Measurements from ENCODE around the gene POLR1C.
"Not testable (repeated sequence)": the region's sequence is repeated elsewhere in the genome, so short reads cannot be mapped to it uniquely, and the experiment has no call there.

The POLR1C gene

DNA sequence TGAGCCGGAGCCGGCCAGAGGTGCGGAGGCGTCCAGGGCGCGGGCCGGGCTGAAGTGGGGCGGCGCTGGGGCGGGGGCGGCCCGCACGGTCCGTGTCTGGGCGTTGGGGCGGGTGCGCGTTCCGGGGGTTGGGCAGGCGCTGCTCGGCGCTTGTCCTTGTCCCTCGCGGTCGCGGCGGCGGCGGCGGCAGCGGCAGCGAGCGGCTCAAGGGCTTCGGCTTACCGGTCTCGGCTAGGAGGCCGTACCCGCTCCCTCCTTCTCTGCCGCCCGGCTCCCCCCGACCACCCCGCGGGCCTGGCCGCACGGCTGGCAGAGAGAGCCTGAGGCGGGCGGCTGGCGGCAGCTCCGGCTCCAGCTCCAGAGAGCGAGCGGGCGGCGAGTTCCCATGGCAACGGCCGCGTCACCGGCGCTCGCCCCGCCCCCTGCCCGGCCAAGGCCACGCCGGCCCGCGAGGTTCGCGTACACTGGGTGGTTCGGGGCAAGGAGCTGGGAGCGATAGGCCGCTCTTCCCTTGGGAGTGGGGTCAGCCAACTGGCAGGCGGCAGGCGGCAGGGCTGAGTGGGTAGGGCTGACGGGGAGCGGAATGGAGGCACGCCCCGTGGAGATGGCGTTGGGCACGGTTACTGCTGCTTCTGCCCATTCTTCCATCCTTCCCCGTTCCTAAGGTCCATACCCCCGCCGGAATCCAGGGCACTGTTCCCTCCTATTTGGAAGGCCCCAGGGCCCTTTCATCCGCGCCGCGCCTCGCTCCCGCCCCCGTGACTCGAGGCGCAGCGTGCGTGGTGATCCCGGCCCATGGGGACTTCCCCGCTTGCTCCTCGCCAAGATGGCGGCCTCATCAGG is 6.7 kb upstream of the POLR1C start, which contains the start of gene LRRC73:
Gene LRRC73, minus strand, starts transcription at position 363 of the 843 bp plus-strand sequence. CDS start 561 bp downstream, outside the sequence.
- DNase-seq (ENCODE audit: low read depth, low spot score), result peak; percentile 89

DNA sequence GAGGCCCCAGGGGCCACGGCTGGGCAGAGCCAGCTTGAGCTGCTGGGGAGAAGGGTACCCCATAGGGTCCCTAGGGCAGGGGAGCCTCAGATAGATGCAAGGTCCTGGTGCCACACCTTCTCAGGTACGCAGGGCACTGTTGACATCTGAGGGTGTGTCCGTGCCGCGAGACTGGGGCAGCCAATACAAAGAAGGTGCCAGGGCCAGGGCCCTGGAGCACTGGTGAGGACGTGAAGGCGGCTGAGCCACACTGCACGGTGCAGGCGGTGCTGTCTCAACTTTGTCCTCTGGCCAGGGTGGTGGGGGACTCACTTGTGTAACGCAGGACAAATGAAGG is 6.1 kb upstream of the POLR1C start:
- no peak for DNase-seq (ENCODE audit: low read depth, low spot score)

DNA sequence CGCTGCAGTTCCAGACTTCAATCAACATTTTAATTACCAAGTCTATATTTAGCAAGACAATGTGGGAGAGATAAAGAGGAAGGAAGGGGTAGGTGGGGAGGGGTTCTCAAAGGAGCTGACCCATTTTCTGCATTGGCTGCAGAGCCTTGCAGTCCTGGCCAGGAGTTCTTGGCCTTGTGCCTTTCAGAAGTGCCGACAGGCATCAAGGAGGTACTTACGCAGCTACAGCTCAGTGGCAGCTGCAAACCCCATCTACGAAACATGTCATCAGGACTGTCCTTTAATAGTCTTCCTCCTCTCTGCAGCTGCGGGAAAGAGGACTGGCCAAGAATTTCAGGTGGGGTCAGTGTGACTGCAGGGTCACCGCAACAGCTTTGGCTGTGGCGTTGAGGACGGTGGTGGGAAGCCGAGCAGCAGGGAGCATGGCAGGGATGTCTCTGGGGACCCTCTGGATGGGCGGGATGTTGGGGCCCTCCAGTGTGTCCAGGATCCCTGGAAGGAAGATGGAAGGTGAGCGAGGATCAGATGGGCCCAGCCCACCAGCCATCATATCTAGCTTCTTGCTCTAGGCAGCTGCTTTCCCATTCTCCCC is 5.0 kb upstream of the POLR1C start:
- DNase-seq (ENCODE audit: low read depth, low spot score), result no peak

DNA sequence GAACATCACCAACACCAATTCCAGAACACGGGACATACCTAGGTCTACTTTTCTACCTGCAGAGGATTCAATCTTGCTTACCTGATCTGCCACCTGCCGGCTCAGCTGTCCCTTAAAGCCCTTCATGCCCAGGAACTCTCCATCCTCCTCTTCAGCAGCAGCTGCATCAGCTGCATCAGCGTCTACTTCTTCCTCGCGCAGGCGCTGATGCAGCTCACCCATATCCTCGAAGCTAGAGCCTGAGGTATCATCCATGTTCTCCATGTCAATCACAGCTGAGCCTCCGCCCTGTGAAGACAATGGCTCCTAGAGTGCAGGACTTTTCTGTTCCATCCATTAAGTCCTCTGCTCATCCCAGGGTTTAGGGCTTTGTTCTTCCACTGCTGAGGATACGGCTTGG is 1.1 kb upstream of the POLR1C start:
- no peak for DNase-seq (ENCODE audit: low read depth, low spot score)

DNA sequence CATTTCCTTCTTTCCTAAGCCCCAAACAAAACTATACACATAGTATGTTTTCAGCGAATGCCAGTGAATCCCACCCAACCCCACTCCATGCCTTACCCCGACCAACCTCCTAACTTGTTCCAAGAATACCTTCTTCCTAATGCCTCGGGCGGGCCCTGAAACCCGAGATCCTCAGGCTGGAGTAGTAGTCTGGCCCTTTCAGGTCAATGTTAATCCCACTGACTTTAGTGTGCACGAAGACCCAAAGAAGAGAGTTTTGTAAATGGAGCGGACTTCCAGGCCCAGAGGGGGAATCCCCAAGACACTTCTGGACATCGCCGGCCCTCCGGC is 557 bp upstream of the POLR1C start:
- no peak for DNase-seq (ENCODE audit: low read depth, low spot score)

DNA sequence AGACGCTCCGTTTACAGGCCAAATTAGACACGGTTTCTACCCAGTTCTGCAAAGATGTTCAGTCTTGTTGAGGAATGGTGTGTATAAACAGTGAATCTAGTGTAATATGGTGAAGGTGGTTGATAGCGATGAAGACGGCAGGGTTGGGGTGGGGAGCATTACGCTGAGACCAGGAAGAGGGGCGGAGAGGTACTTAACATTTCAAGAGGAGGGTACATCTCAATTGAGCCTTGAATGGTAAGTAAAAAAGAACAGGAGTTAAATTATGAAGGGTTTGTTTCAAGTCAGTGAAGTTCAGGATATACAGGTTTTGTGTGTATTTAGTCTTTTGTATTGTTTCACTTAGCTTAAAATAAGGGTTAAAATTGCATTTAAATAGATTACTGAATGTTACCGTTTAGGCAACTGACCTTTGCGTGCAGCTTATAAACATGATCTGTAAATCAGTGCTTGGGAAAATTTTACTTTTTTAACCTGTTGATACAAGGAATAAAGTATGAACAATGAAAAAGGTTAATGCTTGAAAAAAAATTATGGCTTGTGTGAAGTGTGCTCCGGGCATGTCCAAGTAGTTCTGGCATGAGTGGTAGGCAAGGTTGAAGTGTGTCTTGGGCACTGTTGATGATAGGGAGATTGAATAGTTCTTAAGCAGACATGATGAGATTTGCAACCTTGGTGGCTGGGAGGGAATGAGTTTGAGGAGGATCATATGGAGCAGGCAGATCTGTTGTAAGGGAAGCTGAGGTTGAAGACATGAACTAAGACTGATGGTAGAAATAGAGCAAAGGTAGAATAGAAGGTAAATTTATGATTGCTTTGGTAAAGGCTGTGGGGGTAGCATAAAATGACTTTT is 842 bp downstream of the POLR1C start:
- no peak for DNase-seq (ENCODE audit: low read depth, low spot score)

DNA sequence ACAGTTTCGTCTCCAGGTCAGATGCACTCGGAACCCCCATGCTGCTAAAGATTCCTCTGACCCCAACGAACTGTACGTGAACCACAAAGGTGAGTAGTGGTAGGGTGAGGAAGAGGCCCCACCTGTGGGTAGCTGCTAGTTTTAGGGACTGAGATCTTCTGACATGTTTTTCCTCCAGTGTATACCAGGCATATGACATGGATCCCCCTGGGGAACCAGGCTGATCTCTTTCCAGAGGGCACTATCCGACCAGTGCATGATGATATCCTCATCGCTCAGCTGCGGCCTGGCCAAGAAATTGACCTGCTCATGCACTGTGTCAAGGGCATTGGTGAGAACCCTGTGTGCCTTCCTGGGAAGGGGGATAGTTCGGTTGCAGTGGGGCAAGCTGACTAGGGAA is 3.2 kb downstream of the POLR1C start:
- DNase-seq (ENCODE audit: low read depth, low spot score), result no peak

DNA sequence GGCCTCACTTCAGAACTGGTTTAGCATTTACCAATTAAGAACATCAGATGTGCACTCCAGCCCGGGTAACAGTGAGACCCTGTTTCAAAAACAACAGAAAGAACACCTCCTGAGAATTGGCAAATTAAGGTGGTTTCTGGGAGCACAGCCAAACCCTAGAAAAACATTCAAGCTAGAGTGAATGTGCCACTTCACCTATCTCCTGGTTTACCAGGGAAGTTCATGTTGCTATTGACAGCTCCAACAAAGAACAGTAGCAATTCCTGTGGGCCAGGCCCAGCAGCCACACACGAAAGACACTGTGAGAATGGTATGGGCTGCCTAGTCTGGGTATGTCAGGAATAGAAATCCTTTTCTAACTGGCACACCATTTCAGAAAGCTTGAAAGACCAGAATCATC is 4.9 kb downstream of the POLR1C start:
- DNase-seq (ENCODE audit: low read depth, low spot score), result no peak

DNA sequence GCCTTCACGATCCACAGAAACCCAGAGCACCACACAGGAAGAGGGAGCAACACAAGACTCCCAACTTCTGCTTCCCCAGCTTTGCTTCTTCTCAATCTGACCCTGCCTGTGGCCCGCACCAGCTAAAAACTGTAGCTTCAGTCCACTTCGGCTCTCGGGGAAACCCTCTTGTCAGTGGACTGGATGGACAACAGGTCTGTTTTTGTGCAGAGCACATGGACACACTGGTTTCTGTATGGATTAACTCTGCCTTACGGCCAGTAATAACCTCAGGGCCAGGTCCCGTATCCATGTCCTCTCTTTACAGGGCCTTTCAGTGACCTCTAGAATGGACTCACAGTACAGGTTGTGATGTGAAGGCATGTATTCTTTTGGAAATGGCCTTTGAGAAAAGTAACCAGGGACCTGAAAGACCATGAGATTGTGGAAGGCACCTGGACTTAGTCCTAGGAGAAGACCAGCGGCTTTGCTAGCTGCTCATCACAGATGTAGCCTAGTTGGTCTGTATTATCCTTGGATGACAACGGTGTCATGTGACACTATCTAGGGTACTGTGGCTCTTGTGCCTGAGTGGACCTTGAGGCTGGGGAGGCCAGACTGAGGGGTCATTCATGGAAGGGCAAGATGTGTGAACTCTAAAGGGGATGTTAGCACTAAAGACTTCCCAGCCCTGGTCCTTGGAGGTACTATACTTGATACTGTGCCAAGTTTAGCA is 5.8 kb downstream of the POLR1C start:
- DNase-seq (ENCODE audit: low read depth, low spot score), result no peak

DNA sequence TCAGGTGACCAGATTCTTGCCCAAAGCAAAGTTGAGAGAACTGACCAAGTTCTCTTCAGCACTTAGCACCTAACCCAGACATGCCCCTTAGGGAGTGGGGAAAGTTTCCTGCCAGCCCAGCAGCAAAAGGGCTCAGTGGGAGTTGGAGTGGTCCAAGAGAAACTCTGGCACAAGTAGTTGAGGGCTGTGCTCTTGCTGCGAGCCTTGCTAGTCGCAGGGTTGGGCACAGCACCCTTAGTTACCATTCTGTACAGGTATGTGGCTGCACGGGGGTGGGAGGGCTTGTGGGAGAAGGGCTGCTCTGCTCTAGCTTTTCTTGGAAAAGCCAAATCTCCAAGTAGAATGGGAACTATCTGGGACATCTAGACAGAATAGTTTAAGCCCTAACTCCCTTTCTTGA is 6.4 kb downstream of the POLR1C start:
- no peak for DNase-seq (ENCODE audit: low read depth, low spot score)

DNA sequence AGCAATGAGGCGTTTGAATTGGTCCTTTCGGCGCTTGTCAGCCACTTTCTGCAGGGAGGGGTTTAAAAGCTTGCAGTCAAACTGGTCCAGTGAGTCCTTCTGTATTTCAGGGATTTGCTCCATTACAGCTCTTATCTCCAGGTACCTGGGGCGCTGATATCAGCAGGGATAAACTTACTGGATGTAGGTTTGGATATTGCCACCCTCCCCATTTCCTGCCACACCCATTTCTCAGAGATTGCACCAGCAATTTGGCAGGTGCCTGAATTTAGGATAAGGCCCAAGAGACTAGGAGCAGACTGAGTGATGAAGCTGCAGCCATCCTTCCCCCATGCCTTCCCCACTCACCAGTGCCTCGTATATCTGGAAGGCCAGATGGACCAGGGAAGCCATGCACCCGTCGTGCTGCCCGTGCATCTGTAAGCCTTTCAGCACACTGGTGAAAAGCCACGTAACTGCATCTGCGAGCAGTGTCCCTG is 7.6 kb downstream of the POLR1C start:
- DNase-seq (ENCODE audit: low read depth, low spot score), result peak; percentile 19

DNA sequence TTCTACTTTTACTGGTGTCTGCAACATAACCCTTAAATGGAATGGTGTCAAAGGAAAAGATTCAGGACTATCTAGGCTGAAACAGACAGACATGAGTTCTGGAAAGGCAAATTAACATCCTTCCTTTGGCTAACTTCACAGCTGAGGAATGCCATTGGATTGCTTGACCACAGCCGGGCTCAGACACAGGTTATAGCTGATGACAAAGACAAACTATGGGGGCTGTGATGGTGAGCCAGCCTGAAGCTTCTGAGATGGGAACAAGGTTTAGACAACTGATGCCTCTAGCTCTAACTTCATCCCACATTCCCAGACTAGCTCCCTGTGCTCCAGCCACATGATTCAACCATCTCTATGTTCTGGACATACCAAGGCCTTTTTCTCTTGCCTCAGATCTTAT is 15.3 kb downstream of the POLR1C start:
- DNase-seq (ENCODE audit: low read depth, low spot score), result no peak

DNA sequence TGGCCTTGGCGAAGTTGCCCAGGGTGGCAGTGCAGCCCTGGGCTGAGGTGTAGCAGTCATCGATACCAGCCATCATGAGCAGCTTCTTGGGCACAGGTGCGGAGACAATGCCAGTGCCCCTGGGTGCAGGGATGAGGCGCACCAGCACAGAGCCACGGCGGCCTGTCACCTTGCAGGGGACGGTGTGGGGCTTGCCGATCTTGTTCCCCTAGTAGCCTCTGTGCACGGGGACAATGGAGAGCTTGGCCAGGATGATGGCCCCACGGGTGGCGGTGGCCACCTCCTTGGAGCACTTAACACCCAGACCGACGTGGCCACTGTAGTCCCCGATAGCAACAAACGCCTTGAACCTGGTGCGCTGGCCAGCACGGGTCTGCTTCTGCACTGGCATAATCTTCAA is 22.1 kb downstream of the POLR1C start:
- not testable (repeated sequence) for DNase-seq (ENCODE audit: low read depth, low spot score)

DNA sequence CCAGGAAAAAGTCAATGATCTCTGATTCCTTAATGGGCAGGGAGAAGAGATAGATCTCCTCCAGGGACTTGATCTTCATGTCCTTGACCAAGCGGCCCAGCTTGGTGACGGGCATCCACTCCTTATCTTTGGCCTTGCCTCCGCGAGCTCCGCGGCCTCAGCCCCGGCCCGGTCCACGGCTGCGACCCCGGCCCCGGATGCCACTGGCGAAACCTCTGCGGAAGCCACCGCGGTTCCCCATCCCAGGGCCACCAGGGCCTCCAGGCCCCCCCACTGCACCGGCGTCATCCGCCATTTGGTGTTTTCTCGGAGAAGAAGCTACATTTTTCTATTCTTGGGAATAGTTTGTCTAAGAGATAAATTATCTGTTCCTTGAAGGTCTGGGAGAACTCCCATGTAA is 22.5 kb downstream of the POLR1C start:
- DNase-seq (ENCODE audit: low read depth, low spot score), result not testable (repeated sequence)

DNA sequence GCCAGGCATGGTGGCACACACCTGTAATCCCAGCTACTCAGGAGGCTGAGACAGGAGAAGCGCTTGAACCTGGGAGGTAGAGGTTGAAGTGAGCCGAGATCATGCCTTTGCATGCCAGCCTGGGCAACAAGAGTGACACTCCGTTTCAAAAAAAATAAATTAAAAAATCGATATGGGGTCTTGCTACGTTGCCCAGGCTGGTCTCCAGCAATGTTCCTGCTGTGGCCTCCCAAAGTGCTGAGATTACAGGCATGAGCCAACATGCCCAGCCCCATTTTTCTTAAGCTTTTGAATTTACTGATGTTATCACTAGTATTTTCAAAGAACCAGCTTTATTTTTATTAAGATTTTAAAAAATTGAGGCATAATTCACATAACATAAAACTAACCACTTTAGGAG is 23.6 kb downstream of the POLR1C start:
- DNase-seq (ENCODE audit: low read depth, low spot score), result no peak

DNA sequence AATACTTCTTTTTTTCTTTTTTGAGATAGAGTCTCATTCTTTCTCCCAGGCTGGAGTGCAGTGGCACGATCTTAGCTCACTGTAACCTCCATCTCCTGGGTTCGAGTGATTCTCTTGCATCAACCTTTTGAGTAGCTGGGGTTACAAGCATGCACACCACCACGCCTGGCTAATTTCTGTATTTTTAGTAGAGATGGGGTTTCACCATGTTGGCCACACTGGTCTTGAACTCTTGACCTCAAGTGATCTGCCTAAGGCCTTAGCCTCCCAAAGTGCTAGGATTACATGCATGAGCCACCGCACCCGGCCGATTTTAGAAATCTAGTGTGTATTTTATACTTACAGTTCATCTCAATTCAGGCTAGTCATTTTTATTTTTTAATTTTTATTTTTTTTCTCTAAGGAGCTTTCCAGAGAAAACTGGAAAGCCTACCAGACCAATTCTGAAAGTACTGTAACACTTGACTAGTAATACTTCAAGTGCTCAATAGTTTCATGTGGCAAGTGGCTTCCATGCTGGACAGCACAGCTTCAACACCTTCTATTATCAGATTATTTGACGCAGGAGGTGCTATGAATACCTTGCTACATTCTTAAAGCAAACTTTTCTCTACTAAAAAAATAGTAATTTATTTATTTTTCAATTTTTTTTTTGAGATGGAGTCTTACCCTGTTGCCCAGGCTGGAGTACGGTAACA is 25.0 kb downstream of the POLR1C start:
- no peak for DNase-seq (ENCODE audit: low read depth, low spot score)

DNA sequence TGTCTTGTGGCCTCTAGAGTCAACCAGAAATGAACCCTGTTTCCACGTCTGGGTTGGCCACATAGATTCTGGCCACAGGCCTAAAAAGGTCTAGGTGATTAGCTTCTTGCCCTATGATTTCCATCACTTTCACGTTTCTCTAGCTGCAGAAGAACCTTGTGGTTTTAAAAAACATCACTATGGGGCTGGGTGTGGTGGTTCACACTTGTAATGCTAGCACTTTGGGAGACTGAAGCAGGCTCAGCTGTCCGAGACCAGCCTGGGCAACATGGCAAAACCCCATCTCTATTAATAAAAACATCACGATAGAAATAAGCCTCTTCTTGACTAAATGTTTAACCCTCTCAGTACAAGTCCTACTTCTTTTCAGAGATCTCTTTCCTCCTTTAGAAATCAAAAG is 27.6 kb downstream of the POLR1C start:
- no peak for DNase-seq (ENCODE audit: low read depth, low spot score)

DNA sequence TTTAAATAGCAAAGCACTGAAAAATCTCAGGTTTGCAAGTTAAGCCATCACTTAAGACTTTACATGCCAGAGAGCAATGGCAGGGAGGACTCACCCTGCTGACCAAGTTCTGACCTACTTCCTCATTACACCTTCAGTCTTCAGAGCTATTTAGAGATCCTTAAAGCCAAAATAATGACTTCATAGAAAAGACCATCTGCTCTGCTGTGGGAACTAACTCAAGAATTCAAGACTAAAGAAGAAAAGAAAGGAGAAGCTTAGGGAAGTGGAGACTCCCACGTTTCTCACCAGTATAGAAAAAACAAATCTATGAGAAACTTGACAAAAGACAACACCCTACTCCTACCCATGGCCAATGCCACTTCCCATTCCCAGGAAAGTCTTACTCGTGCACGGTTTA is 30.3 kb downstream of the POLR1C start:
- no peak for DNase-seq (ENCODE audit: low read depth, low spot score)

DNA sequence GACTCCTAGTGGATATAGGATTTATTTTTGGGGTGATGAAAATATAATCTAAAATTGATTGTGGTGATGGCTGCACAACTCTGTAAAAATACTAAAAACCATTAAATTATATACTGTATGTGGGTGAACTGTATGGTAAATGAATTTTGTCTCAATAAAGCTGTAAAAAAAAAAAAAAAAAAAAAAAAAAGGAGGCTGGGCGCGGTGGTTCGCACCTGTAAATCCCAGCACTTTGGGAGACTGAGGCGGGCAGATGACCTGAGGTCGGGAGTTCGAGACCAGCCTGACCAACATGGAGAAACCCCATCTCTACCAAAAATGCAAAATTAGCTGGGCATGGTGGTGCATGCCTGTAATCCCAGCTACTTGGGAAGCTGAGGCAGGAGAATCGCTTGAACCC is 40.7 kb downstream of the POLR1C start:
- not testable (repeated sequence) for DNase-seq (ENCODE audit: low read depth, low spot score)

DNA sequence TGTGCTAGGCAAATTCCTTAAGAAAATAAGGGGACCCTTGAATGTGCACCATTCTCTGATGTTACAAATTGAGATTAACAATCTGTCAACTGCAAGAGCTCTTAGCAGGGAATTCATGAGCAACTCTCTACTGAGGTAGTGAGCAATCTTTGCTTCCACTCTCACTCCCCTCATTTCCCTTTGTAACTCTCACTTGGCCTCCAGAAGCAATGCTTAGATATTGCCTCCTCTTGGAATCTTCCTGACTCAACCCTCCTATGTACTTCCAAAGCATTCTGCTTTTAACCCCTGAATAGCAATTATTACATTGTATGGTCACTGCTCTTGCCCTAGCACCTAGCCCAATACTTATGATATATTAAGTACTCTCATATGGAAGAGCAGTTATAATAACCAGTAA is 42.4 kb downstream of the POLR1C start:
- DNase-seq (ENCODE audit: low read depth, low spot score), result no peak

DNA sequence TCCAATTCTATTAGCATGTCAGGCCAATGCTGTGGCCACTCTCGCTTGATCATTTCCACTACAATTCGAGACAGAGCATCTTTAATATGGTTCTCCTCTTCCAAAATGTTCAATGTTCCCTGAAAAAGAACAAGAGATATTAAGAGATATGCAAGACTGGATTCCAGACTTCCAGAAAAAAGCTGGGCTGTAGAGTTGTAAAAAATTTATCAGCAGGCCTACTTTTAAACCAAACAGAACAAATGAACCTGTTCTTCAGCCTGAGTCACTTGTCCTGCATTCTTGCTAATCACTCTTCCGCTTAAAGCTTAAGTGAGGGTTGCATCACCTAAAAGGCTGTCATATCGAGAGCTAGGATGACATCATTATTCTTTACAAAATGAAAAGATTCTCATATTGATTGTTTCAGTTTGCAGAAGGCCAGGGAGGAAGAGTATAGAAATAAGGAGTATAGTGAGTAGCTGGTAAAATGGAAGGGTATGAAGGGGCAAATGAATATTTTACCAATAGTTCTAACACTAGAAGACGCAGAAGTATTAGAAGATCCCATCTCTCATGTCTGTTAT is 54.1 kb downstream of the POLR1C start:
- no peak for DNase-seq (ENCODE audit: low read depth, low spot score)

All from ELF-1 (cell line).